GM19043 (cell line): Measurements from ENCODE around the gene UROS.

Source experiments
- ATAC-seq: cut with Tn5 transposase; IDR thresholded peaks from one replicate; pipeline ENCODE4 v1.9.1; 2021; ENCODE audit warnings: low read depth; ENCODE audit not compliant: unreplicated experiment

Gene UROS

DNA sequence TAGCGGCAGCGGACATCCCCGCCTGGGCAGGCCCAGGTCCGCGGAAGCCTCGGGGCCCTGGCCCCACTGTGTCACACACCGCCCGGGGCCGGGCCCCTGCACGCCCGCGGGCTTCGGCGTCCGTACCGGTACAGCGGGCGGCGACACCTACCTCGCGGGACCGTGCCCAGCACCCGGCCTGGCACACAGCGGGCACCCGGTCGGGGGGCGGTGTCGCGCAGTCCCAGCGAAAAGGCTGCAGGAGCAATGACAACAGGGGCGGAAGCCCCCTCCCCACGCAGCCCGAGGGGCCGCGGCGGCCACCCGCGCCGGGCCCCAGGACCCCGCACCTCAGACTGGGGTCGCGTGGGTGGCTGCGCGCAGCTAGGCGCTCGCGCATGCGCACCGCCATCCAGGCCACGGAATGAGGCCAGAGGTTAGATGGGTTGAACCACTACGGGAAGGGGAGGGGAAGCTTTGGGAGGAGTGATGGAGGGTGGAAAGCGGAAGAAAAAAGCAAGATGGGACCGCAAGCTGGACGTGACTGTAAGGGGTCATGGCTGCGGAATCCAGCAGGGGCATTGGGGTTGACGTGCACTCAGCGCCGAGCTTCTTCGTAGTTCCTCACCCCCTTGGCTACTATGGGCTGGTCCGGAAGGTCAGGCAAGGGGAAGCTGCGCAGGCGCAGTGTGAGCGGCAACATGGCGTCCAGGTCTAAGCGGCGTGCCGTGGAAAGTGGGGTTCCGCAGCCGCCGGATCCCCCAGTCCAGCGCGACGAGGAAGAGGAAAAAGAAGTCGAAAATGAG, at the start of gene UROS, which contains the start of gene BCCIP:
Gene UROS, minus strand, starts transcription at position 381 of the 785 bp plus-strand sequence. CDS start 6,759 bp downstream, outside the sequence.
Gene BCCIP, plus strand, starts transcription at position 669 of the 785 bp plus-strand sequence. Its CDS starts 12 bp downstream, at position 681.
- peak; percentile 71 for ATAC-seq

DNA sequence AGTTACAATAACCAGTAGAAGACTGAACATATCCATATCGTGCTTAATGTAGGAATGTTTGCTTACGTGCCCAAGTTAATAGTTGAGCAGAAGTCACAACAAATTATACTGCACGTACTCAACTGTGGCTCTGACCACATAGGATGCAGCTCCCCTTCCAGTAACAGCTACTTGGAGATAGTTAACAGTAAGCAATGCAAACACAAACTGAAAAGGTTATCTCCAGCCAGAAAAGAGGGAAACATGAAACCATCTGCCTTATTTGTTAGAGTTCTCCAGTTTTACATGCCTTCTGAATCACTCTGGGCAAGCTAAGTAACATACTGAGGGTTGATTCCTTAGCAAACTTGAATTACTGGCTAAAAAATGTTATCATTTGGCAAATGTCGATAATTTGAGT, 48.3 kb upstream of the UROS start:
- no peak for ATAC-seq

GRCh38 chr10:125868372-125868975, 45.4 kb upstream of the UROS start:
- ATAC-seq, result no peak

GRCh38 chr10:125866421-125867029, 43.5 kb upstream of the UROS start:
- no peak for ATAC-seq

- ATAC-seq, result no peak
These were observed 42.1 kb upstream of the UROS start for GRCh38 chr10:125865120-125865519.

DNA sequence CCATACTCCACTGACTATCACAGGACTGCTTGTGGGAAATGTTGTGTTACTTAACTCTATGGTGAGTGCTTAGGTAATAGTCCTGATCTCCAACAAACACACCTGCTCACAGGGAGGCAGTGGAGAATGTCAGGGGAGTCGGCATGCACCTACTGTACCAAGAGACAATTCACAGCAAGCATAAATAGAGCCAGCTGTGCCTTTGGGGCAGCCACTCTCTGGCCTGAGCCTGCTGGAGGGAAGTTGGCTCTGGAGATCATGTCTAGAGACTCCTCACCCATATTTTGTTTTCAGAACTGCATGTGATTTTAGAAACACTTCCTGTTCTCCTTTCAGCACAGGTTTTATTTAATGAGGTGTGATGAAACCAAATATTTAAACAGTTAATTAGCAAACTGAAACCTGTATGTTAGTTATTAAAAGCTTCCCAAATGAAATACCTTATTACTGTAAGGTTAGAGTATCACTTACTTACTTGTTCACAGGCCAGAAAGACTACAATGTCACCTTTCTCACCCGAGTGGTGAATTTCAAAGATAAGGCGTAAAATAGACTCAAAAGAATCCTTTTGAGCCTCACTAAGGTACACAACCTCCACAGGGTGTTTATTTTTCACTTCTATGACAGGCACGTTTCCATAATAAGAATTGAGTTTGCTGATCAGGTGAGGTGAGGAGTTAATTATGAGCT, 36.2 kb upstream of the UROS start:
- no peak for ATAC-seq

- no peak for ATAC-seq
These were observed 34.2 kb upstream of the UROS start for GRCh38 chr10:125857185-125857760.

GRCh38 chr10:125852487-125852886, 29.4 kb upstream of the UROS start:
- no peak for ATAC-seq

DNA sequence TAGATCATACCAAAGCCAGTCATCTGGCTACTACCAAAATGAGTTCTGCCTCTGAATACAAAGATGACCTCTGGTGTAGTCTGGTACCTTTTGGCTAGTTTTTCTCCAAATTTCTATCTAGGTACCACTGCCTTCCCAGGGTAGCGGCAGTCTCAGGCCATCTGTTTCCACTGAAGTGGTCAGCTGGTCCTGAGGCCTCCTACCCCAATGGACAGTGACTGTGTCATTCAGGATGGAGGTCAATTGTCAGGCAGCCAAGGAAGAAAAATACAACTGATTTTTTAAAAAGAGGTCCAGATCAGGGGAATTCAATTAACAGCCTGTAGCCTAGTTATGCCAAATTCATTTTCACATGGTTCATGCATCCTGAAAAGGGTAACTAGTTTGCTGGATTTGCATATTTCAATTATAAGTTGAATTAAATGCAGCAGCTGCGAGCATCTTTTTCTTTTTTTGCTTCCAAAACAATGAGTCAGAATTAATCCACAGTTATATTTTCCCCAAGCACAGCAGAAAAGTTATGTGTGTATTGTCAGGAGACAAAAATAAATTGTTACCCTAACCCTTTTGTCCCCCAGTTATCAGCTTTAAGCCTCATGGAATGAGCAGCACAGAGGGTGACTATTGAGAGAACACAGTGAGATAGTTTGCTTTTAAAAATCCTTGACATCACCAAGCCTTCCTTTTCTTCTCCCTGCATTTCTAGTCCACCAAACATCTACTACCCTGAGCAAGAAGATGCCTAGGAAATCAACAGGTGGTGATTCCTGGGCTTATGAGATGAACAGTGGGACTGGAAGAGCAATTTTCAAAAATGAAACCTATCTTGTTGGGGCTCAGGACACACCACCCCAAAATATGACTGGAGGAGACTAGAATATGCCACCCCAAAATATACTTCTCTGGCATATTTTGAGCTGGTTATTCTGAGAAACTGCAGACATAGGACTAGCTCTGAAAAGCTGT, 28.0 kb upstream of the UROS start:
- ATAC-seq, result no peak

- ATAC-seq, result no peak
These were observed 26.4 kb upstream of the UROS start for GRCh38 chr10:125849448-125849847.

DNA sequence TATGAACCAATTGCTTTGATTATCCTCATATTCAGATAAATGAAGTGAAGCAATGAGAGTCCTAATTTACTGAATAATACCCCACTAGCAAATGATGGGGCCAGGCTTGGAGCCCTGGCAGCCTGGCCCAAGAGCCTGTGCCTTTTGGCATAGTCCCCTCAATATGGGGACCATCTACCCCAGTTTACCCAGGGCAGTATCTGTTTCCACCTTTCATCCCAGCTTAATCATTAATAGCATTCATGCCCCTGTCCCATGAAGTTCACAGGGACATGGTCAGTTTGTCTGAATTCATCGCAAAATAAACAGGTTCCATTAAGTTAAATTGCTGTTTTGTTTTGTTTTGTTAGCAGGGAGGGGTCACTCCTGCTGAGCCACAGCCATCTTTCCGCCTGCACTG, 25.8 kb upstream of the UROS start:
- ATAC-seq, result no peak

GRCh38 chr10:125848371-125848770, 25.3 kb upstream of the UROS start:
- ATAC-seq, result no peak

GRCh38 chr10:125846894-125847293, 23.8 kb upstream of the UROS start:
- ATAC-seq, result no peak

- no peak for ATAC-seq
These were observed 22.6 kb upstream of the UROS start for GRCh38 chr10:125845617-125846016.

GRCh38 chr10:125844751-125845221, 21.7 kb upstream of the UROS start:
- ATAC-seq, result no peak

DNA sequence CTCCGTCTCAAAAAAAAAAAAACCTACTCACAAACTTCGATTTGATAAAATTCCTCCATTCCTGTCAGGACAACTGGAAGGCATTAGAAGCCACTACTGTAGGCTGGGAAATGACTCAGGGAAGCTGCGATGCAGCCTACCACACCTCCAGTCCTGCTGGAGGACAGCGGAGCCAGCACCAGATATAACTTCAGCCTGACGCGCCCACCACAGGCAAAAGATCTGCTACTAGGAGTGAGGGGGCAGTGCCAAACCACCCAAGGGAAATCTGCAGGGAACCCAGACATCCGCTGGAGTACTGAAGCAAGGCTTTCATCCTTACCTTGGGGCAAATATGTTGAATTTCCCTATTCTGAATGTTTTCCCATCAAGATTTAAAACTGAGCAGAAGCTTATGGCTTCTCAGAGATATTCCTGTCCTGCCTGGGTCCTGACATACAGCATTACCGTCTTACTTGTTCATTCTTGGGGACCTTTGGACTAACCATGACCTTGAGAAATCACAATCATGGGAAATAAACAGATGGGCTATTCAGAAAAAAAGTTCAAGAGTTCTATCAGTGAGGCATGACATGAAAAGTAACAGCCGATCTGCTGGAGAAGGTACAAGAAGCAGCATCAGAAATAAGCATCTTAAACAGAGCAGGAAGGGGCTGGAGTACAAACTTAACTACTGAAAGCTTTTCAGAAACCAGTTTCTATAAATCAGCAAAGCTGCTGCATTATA, 20.7 kb upstream of the UROS start:
- ATAC-seq, result no peak

GRCh38 chr10:125840955-125841354, 17.9 kb upstream of the UROS start:
- ATAC-seq, result no peak

DNA sequence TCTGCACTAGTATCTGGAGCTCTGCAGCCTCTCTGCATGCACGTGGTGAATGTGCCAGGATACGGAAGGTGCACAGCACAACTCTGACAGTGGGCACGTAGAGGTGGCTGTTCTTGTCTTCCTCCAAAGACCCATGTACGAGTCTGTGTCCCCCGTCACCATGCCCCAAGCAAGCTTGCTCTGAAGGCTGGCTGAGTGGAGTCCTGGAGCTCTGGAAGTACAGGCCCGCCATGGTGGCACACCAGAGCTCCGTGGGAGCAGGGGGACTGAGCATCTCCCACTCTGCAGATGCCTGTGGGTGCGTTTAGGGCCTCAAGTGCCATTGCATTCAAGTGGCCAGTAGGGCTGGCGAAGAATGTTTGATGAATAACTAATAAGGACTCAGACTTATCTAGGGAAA, 17.3 kb upstream of the UROS start:
- no peak for ATAC-seq
